Loucy (cell line): ENCODE results near the gene HSF2.

Experiments
- H2AFZ ChIP-seq: fragments of 200-600 bp; sonication (generic); 2 replicates; pipeline ENCODE4 v1.6.0; 2016; ENCODE audit warnings: antibody characterized with exemption, mild to moderate bottlenecking, low read length, moderate library complexity
- H3F3A ChIP-seq: fragments of 200-600 bp; 2 replicates; pipeline ENCODE4 v1.6.0; 2016; ENCODE audit warnings: antibody characterized with exemption, low read depth, mild to moderate bottlenecking
- H3K27me3 ChIP-seq: fragments of 200-600 bp; sonication (generic); 2 replicates; pipeline ENCODE4 v1.6.1; 2014; ENCODE audit warnings: low read length, mild to moderate bottlenecking; ENCODE audit not compliant: insufficient read depth, poor library complexity, severe bottlenecking
- H3K36me3 ChIP-seq: fragments of 200-600 bp; sonication (generic); 2 replicates; pipeline ENCODE4 v1.6.1; 2016; ENCODE audit warnings: low read length; ENCODE audit not compliant: insufficient read depth
- H3K4me1 ChIP-seq: fragments of 200-600 bp; sonication (generic); 2 replicates; pipeline ENCODE4 v1.5.1; 2014; ENCODE audit warnings: low read length, mild to moderate bottlenecking; ENCODE audit not compliant: insufficient read depth, poor library complexity, severe bottlenecking
- H3K4me2 ChIP-seq: fragments of 200-600 bp; sonication (generic); 2 replicates; pipeline ENCODE4 v1.6.0; 2014; ENCODE audit warnings: antibody characterized with exemption, low read length, low read depth, mild to moderate bottlenecking; ENCODE audit not compliant: poor library complexity, severe bottlenecking
- H3K4me3 ChIP-seq: fragments of 200-600 bp; sonication (generic); 2 replicates; pipeline ENCODE4 v1.5.1; 2014; ENCODE audit warnings: low read length, mild to moderate bottlenecking, mixed read lengths; ENCODE audit not compliant: poor library complexity, severe bottlenecking
- H3K79me2 ChIP-seq: fragments of 200-600 bp; sonication (generic); 2 replicates; pipeline ENCODE4 v1.6.1; 2014; ENCODE audit warnings: low read length; ENCODE audit not compliant: insufficient read depth
- H3K9ac ChIP-seq: fragments of 200-600 bp; sonication (generic); 2 replicates; pipeline ENCODE4 v1.6.0; 2014; ENCODE audit warnings: mild to moderate bottlenecking, low read depth, low read length, moderate library complexity; ENCODE audit not compliant: poor library complexity, severe bottlenecking
- H3K9me2 ChIP-seq: fragments of 200-600 bp; sonication (generic); replicated peaks from 2 replicates; pipeline ENCODE4 v1.6.1; 2016; ENCODE audit warnings: low read depth, low read length, mixed read lengths
- H3K9me3 ChIP-seq: fragments of 200-600 bp; sonication (generic); 2 replicates; pipeline ENCODE4 v1.6.1; 2014; ENCODE audit warnings: mild to moderate bottlenecking, antibody characterized with exemption, low read length, low read depth; ENCODE audit not compliant: insufficient read depth
- H4K20me1 ChIP-seq: fragments of 200-600 bp; sonication (generic); 2 replicates; pipeline ENCODE4 v1.6.0; 2014; ENCODE audit warnings: antibody characterized with exemption, low read length, mild to moderate bottlenecking; ENCODE audit not compliant: insufficient read depth, poor library complexity, severe bottlenecking
- EZH2phosphoT487 ChIP-seq: fragments of 200-600 bp; IDR thresholded peaks from 2 replicates; pipeline ENCODE4 v1.6.1; 2018; ENCODE audit warnings: antibody characterized with exemption, mild to moderate bottlenecking, moderate library complexity, borderline replicate concordance
- TF ChIP-seq, protein P1 (sequence below): fragments of 200-600 bp; sonication (generic); conservative IDR thresholded peaks from 2 replicates; pipeline ENCODE4 v1.5.1; 2014; ENCODE audit warnings: mild to moderate bottlenecking, antibody characterized with exemption, low read length

HSF2 gene

GRCh38 chr6:122445274-122445673 is 45.8 kb downstream of the HSF2 start:
- no peaks in the 10 kb centered on the region for H3K9me3 ChIP-seq
- H3K4me1 ChIP-seq: peaks cover 6% of the 10 kb centered on the region
- H3K9me2 ChIP-seq: no peaks in the 10 kb centered on the region
- no peak overlapping the region for H2AFZ ChIP-seq
- no peak overlapping the region for H3K9ac ChIP-seq
- no peak overlapping the region for H3K4me3 ChIP-seq
- TF ChIP-seq, protein P1, sequence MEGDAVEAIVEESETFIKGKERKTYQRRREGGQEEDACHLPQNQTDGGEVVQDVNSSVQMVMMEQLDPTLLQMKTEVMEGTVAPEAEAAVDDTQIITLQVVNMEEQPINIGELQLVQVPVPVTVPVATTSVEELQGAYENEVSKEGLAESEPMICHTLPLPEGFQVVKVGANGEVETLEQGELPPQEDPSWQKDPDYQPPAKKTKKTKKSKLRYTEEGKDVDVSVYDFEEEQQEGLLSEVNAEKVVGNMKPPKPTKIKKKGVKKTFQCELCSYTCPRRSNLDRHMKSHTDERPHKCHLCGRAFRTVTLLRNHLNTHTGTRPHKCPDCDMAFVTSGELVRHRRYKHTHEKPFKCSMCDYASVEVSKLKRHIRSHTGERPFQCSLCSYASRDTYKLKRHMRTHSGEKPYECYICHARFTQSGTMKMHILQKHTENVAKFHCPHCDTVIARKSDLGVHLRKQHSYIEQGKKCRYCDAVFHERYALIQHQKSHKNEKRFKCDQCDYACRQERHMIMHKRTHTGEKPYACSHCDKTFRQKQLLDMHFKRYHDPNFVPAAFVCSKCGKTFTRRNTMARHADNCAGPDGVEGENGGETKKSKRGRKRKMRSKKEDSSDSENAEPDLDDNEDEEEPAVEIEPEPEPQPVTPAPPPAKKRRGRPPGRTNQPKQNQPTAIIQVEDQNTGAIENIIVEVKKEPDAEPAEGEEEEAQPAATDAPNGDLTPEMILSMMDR: no peak
- no peak for TF ChIP-seq EZH2phosphoT487
- 0 out of 2 replicates have a peak, but pooled peaks cover 4% of the 10 kb centered on the region for H3F3A ChIP-seq
- H3K36me3 ChIP-seq: peaks cover 80% of the 10 kb centered on the region
- no peaks in the 10 kb centered on the region for H3K79me2 ChIP-seq
- no peaks in the 10 kb centered on the region for H4K20me1 ChIP-seq
- H3K27me3 ChIP-seq: no peaks in the 10 kb centered on the region
- H3K4me2 ChIP-seq: no peak overlapping the region

- Histone ChIP-seq H3F3A (0 out of 2 replicates have a peak, but pooled peaks cover 4% of the 10 kb centered on the region), H3K9ac (no peak overlapping the region), H2AFZ (no peak overlapping the region), H3K4me1 (no peaks in the 10 kb centered on the region), H3K27me3 (no peaks in the 10 kb centered on the region), H3K9me2 (no peaks in the 10 kb centered on the region), H3K4me2 (no peak overlapping the region), H3K36me3 (peaks cover 89% of the 10 kb centered on the region), H3K9me3 (no peaks in the 10 kb centered on the region), H3K4me3 (no peak overlapping the region), H4K20me1 (no peaks in the 10 kb centered on the region), H3K79me2 (no peaks in the 10 kb centered on the region)
- TF ChIP-seq, protein P1: no peak
- TF ChIP-seq EZH2phosphoT487: no peak
Measured at GRCh38 chr6:122449069-122449468, 49.6 kb downstream of the HSF2 start.

GRCh38 chr6:122452509-122452908 is 53.1 kb downstream of the HSF2 start:
- Histone ChIP-seq H3K9me2 (no peaks in the 10 kb centered on the region), H3K36me3 (peaks cover 87% of the 10 kb centered on the region), H3K9ac (no peak overlapping the region), H3F3A (no peaks in the 10 kb centered on the region), H3K79me2 (no peaks in the 10 kb centered on the region; the same call in 1 of the 2 replicates), H3K4me1 (no peaks in the 10 kb centered on the region), H3K4me2 (no peak overlapping the region), H3K9me3 (no peaks in the 10 kb centered on the region), H4K20me1 (peaks cover 15% of the 10 kb centered on the region), H3K4me3 (no peak overlapping the region), H3K27me3 (no peaks in the 10 kb centered on the region), H2AFZ (no peak overlapping the region)
- no peak for TF ChIP-seq EZH2phosphoT487
- TF ChIP-seq, protein P1: no peak
